SIG-M5 treated with dmso at 0.1 percent for 504 hours (cell line): ENCODE data around the gene GCNT2.
"Not testable (repeated sequence)": the region's sequence is repeated elsewhere in the genome, so short reads cannot be mapped to it uniquely, and the experiment has no call there.

ENCODE experiments used
- DNase-seq: peaks from one replicate; lab custom pipeline; 2025; ENCODE audit not compliant: unreplicated experiment; lab: John Stamatoyannopoulos, UW

The GCNT2 gene

DNA sequence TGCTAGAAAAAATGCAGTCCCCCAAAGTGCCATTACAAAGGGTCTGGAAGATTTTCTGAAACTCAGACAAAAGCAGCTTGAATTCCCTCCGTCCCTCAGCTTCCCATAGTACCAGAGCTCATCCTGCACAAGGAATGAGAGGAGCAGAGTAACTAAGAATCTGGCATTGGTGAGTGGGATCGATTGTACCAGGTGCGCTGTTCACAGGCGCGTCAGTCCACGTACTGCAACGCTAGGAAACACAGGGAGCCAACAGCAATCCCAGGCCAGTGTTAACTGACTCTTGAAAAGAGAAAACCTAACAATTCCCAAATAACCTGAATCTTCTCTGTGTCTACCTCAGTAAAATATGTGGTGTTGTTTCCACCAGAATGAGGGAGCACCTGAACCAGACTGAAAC is 77.9 kb downstream of the GCNT2 start:
- DNase-seq: no peak

DNA sequence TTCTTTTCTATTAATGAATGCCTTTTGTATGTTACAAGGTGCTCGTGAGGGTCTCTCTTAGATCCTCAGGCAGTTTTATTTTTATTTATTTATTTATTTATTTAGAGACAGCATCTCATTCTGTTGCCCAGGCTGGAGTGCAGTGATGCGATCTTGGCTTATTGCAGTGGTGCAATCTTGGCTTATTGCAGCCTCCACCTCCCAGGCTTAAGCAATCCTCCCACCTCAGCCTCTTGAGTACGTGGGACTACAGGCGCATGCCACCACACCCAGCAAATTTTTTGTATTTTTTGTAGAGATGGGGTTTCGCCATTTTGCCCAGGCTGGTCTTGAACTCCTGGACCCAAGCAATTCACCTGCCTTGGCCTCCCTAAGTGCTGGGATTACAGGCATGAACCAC is 79.5 kb downstream of the GCNT2 start:
- not testable (repeated sequence) for DNase-seq

DNA sequence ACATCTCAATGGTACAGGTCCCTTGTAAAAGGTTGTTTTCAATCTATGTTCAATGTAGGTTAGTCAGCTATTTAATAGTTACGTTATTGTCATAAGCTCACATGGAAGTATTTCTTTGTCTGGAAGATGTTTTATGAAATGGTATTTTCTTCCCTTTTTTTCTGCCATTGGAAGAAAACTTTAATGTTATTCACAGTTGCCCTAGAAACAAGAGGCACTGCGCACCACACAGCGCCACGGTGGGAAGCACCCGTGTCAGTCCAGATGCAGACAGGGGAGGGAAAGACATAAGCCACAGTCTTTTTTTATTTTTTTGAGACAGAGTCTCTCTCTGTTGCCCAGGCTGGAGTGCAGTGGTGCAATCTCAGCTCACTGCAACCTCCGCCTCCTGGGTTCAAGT is 82.1 kb downstream of the GCNT2 start:
- no peak for DNase-seq

DNA sequence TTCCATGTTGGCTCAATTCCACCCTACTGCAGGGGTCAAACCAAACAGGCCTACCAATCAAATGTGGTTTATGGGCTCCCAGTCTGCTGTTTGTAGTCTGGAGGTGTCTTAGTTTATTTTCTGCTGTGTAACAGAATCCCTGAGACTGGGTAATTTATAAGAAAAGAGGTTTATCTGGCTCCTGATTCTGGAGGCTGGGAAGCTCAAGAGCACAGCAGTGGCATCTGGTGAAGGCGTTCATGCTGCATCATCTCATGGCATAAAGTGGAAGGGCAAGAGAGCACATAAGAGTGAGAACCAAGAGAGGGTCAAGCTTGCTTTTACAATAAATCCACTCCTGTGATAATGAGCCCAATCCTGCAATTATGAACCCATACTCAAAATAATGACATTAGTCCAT is 87.9 kb downstream of the GCNT2 start:
- DNase-seq: no peak

DNA sequence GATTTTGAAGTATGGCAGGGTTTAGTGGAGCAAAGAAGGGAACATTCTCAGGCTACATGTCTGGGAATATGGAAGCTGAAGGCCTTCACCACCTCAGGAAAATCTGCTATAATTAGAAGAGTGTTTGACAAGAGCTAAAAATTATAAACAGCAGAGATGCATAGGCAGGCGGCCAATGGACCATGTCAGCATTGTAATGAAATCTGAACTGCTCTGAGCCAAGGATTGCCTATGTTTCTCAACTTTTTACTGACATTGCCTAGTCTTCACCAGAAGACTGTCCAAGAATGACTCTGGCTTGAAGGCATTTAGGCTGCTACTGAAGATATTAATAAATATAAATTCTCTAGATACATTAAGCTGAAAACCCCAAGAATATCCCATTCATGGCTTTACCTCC is 89.1 kb downstream of the GCNT2 start:
- no peak for DNase-seq

DNA sequence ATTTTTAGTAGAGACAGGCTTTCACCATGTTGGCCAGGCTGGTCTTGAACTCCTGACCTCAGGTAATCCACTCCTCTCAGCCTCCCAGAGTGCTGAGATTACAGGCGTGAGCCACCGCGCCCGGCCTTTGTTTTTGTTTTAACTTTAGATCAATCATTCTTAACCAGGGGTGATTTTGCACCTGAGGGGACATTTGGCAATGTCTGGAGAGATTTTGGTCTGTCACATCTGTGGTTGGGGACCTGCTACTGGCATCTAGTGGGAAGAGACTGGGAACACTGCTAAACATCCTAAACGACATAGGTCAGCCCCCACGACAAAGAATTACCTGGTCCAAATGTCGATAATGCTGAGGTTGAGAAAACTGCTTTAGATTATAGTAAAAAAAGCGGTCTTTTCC is 91.0 kb downstream of the GCNT2 start:
- no peak for DNase-seq

DNA sequence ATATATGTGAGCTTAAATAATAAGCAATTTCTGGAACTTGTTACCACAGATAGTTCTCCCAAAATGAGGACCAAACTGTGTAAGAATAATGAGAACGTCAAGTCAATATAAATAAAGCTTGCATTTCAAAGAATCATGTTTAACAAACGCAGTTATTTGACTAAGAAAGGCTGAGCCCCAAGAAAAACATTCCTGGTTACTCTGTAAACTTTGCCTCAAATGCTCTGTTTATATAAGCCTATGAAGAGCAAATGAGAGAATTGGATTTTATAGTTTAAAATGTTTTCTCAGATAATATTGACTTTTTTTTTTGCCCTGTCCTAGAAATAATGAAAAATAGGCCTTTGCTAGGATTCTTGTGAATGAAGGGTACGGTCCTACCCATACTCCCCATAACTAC is 91.9 kb downstream of the GCNT2 start:
- DNase-seq: no peak

DNA sequence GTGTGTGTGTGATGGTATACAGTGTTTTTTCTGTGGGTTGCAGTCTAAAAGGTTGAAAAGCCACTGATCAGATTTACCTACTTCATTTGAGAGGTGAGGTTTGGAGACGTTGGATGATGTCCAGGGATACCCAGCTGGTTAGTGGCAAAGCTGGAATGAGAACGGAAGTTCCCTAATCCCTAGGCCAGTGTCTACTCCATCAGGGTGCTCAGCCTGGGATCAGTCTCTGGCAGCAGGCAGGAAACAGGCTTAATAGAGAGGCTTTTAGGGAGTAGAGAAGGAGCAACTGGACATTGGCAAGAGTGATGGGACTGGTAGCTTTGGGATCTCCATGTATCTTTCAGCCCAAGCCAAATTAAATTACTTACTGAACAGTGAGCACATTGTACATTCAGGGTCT is 92.6 kb downstream of the GCNT2 start:
- DNase-seq: no peak

DNA sequence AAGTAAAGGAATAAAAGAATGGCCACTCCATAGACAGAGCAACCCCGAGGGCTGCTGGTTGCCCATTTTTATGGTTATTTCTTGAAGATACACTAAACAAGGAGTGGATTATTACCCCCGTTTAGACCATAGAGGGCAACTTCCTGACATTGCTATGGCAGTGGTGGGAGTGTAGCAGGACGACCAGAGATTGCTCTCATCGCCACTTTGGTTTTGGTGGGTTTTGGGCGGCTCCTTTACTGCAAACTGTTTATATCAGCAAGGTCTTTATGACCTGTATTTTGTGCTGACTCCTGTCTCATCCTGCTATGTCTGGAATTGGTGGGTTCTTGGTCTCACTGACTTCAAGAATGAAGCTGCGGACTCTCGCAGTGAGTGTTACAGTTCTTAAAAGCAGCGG is 94.5 kb downstream of the GCNT2 start:
- no peak for DNase-seq

DNA sequence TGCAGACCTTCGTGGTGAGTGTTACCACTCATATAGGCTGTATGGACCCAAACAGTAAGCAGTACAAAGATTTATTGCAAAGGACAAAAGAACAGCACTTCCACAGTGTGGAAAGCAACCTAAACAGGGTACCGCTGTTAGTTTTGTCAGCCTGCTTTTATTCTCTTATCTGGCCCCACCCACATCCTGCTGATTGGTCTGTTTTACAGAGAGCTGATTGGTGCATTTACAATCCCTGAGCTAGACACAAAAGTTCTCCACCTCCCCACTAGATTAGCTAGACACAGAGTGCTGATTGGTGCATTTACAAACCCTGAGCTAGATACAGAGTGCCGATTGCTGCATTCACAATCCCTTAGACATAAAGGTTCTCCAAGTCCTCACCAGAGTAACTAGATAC is 95.1 kb downstream of the GCNT2 start:
- not testable (repeated sequence) for DNase-seq

DNA sequence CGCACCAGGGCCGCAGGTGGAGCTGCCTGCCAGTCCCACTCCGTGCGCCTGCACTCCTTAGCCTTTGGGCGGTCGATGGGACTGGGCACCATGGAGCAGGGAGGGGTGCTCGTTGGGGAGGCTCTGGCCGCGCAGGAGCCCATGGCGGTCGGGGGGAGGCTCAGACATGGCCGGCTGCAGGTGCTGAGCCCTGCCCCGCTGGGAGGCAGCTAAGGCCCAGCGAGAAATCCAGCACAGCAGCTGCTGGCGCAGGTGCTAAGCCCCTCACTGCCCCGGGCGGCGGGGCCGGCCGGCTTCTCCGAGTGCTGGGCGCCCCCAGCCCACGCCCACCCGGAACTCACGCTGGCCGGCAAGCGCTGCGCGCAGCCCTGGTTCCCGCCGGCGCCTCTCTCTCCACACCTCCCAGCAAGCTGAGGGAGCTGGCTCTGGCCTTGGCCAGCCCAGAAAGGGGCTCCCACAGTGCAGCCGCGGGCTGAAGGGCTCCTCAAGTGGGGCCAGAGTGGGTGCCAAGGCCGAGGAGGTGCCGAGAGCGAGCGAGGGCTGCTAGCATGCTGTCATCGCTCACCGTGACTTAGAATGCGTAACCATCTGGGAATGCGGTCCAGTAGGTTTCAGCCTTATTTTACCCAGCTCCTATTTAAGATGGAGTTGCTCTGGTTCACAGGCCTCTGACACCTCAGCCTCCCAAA is 96.0 kb downstream of the GCNT2 start:
- no peak for DNase-seq

DNA sequence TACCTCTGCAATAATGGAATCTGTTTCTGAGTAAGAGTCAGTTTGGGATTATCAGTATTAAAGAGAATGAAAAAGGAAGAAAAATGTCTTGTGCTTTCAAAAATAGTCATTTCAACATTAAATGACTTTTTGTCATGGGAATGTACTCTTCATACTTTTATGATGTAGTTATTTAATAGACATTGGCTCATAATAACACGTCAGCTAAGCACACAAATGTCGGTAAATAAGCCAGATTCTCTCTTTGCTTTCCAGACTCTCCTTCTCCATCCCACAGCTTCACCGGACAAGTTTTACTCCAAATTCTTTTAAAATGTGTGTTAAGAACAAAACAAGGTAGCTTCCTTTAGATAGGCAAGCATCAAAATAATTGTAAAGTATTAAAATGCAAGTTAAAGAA is 97.3 kb downstream of the GCNT2 start:
- DNase-seq: no peak

DNA sequence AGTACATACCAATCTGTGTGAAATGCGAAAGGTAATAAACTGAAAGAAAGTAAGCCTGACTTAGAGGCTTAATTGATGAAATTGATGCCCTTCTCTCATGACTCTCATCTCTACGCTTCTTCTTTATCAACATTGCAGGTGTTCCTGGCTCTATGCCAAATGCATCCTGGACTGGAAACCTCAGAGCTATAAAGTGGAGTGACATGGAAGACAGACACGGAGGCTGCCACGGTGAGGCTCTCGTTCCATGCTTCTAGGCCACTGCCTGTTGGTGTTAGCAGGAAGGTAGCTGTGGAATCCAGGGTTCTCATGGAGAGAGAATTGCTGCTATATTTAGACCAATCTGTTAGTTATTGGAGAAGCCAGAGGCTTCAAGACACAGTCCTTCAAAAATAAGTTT is 100.1 kb downstream of the GCNT2 start:
- no peak for DNase-seq

DNA sequence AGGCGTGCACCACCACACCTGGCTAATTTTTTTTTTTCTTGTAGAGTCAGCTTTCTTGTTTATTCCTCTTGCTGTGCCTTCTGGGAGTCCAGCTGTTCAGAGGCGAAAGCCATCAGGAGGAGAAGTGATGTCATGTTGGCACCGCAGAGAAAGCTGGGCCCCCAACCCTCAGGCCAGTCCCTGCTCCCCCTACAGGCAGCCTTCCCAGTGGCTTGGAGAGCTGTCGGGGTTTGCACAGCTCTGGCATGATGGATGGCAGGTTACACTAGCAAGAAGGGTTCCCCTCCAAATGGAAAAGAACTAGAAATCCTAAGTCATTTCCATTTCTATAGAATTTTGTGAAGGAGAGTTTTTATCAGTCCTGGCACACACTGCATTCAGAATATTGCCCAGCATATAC is 100.7 kb downstream of the GCNT2 start:
- DNase-seq: no peak

DNA sequence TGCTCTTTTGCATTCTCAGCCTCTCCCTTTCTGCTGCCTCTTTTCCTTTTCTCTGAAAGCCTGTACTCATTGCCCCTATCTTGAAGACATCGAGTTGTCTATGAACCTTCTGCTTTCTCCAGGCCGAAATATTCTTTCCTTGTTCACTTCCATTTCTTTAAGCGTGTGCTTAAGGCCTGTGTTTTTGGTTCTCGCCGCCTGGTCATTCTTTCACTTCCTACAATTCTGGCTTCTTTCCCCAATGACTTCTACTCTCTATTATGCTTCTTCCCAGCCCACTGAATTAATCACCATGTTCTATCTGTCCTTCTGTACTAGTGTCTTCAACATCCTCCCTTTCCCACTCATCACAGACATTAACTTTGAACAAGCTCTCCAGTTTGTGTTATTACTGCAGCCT is 103.7 kb downstream of the GCNT2 start:
- DNase-seq: no peak

DNA sequence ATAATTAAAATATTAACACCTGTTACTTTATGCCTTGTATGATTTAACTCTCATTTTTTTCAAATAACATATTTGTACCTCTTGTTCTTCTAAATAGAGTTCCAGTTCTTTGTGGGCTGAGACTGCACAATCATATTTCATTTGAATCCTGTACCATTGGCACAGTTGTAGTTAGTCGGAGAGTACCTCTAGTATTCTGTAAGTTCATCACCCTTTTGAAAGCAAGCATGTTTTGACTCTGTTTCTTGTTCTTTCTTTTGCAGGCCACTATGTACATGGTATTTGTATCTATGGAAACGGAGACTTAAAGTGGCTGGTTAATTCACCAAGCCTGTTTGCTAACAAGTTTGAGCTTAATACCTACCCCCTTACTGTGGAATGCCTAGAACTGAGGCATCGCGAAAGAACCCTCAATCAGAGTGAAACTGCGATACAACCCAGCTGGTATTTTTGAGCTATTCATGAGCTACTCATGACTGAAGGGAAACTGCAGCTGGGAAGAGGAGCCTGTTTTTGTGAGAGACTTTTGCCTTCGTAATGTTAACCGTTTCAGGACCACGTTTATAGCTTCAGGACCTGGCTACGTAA is 105.1 kb downstream of the GCNT2 start:
- no peak for DNase-seq

DNA sequence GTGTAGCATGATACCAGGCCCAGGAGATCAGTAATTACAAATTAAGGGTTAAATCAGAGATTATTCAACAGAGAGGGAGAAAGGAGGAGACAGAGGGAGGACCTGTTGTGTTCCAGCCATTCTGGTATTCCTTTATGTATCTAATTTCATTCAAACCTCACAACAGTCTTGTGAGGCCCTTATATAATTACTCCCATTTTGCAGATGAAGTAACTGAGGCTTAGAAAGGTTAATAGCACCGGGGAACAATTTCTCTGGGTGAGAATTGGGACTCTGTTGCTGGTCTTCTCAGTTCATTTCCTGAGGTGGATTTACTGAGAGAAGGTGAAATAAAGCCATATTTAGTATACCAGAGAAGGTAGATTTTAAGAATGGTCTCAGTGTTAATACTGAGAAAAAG is 106.6 kb downstream of the GCNT2 start:
- DNase-seq: no peak

DNA sequence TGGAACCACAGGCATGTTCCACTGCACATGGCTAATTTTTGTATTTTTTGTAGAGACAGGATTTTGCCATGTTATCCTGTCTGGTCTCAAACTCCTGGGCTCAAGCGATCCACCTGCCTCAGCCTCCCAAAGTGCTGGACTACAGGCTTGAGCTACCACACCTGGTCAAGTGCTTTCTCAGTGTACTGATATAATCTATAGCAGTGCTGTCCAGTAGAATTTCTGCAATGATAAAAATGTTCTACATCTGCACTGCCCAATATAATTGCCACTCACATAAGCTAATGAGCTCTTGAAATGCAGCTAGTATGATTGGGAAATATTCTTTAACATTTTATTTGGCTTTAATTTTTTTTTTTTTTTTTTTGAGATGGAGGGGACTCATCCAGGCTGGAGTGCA is 109.0 kb downstream of the GCNT2 start:
- DNase-seq: no peak

DNA sequence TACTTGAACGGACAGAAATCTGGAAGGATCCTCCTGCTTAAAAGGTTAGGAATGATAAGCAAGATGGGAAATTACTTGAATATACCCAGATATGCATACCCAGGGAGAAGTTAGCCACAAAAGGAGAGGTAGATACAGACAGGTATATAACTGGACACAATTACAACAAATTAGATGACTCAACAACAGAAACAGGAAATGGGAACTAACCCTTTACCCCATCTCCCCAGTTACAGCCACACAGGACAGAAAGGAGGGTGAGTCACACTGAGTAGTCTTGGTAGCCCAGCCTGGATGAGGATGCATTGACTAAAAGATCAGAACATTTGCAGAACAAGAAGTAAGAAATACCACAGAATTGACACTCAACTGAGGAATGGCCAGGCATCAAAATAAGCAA is 112.1 kb downstream of the GCNT2 start:
- DNase-seq: peak; percentile 96

DNA sequence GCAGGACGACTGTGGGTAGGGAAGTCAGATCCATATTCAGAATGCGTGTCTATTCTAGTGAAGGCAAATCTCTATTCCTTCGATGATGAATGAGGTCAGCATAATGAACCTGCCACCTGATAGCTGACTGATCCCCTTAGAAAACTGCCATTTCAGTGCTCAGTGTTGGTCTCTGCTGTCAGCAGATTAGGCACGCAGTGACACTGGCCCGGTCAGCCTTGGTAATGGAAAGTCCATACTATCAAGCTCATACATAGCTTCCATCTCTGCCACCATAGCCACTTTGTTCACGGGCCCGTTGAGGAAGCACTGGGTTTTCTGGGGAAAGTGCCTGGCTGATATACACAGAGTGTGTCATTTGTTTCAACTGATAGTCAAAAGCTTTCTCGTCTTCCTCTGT is 119.3 kb downstream of the GCNT2 start:
- DNase-seq: no peak

DNA sequence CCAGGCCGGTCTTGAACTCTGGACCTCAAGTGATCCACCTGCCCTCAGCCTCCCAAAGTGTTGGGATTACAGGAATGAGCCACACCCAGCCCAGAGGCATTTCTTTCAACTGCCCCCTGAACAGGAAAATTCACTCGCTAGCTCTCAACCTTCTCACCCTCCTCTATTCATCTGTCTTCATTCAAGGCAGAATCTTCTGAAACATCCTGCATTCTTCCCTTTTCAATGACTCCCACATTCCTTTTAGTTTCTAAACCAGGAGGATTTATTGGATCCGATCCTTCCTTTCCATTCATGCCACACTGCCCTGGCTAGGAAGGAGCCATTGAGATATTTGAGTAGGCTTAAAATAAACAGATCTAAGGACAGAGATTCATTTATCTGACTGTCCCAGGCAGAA is 120.4 kb downstream of the GCNT2 start:
- no peak for DNase-seq

DNA sequence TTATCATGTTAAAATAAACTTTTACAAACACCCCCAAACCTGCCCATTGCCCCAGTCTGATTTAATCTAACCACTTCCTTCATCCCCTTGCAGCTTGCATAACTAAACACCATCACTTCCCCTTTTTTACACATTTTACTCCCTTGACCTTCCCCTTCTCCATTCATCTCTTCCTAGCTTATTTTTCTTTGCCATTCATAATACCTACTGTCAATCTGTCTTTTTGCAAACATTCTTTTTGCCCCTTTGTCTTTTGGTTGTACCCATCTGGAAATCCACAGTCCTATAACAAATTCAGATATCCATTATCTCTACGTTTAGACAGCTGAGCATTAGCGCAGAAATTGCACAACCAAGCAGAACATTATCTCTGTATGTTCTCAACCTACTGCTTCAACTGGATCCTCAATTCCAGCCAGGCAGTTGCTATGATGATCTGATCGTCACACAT is 122.1 kb downstream of the GCNT2 start:
- peak; percentile 90 for DNase-seq

DNA sequence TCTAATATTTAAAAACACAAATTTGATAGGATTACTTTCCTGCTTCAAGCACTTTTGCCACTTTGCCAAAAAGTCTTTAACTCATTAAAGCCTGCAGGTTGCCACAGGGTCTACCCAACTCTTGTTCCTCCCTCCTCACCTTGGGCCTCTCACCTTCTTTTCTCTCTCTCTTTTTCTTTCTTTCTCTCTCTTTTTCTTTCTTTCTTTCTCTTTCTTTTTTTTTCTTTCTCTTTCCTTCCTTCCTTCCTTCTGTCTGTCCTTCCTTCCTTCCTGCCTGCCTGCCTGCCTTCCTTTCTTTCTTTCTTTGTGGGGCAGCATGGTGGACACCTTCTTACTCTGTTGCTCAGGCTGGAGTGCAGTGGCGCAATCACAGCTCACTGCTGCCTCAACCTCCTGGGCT is 123.1 kb downstream of the GCNT2 start:
- no peak for DNase-seq
